ENCODE results near the gene GPR25. TPM values are rescaled to one million over a fixed set of nuclear protein-coding genes. Genes with fewer than 3 reads are reported as not detected.

Gene GPR25
- total and polyA plus RNA-seq, 10 of the 15 experiments (the other 5 are each of a cell fraction or from before 2014, with no cell fraction given), result not detected

GRCh38 chr1:200890818-200891773 lies 18.3 kb downstream of the GPR25 start (continued):
- TF ChIP-seq, protein P1, sequence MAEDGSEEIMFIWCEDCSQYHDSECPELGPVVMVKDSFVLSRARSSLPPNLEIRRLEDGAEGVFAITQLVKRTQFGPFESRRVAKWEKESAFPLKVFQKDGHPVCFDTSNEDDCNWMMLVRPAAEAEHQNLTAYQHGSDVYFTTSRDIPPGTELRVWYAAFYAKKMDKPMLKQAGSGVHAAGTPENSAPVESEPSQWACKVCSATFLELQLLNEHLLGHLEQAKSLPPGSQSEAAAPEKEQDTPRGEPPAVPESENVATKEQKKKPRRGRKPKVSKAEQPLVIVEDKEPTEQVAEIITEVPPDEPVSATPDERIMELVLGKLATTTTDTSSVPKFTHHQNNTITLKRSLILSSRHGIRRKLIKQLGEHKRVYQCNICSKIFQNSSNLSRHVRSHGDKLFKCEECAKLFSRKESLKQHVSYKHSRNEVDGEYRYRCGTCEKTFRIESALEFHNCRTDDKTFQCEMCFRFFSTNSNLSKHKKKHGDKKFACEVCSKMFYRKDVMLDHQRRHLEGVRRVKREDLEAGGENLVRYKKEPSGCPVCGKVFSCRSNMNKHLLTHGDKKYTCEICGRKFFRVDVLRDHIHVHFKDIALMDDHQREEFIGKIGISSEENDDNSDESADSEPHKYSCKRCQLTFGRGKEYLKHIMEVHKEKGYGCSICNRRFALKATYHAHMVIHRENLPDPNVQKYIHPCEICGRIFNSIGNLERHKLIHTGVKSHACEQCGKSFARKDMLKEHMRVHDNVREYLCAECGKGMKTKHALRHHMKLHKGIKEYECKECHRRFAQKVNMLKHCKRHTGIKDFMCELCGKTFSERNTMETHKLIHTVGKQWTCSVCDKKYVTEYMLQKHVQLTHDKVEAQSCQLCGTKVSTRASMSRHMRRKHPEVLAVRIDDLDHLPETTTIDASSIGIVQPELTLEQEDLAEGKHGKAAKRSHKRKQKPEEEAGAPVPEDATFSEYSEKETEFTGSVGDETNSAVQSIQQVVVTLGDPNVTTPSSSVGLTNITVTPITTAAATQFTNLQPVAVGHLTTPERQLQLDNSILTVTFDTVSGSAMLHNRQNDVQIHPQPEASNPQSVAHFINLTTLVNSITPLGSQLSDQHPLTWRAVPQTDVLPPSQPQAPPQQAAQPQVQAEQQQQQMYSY (CRISPR knock-in tag; IDR thresholded peaks at IDR 0.05), result no peak
- TF ChIP-seq, protein P2, sequence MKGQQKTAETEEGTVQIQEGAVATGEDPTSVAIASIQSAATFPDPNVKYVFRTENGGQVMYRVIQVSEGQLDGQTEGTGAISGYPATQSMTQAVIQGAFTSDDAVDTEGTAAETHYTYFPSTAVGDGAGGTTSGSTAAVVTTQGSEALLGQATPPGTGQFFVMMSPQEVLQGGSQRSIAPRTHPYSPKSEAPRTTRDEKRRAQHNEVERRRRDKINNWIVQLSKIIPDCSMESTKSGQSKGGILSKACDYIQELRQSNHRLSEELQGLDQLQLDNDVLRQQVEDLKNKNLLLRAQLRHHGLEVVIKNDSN (IDR thresholded peaks at IDR 0.05; ENCODE audit: borderline replicate concordance, extremely low read length, insufficient read depth, low read depth, low read length), result no peak
- TF ChIP-seq NFYB (IDR thresholded peaks at IDR 0.05; ENCODE audit: insufficient read depth, low read depth, low read length) (no peak), RUNX3 (IDR thresholded peaks at IDR 0.05; ENCODE audit: low read length) (no peak), EGR1 (IDR thresholded peaks at IDR 0.05; ENCODE audit: borderline replicate concordance in 1 of 2, low read depth in 2 of 2, low read length in 2 of 2) (peak in 1 of 2 experiments; percentile 15; a peak in 1 of 3 replicates), LARP7 (IDR thresholded peaks at IDR 0.05) (peak; percentile 53; the same call in 1 of the 2 replicates), POLR2AphosphoS5 (IDR thresholded peaks at IDR 0.05; ENCODE audit: low read length) (no peak), RAD51 (IDR thresholded peaks at IDR 0.05) (no peak), ATF3 (IDR thresholded peaks at IDR 0.05; ENCODE audit: borderline replicate concordance, extremely low read depth, low read depth, low read length) (no peak), KDM1A (IDR thresholded peaks at IDR 0.05; ENCODE audit: borderline replicate concordance) (no peak), BMI1 (IDR thresholded peaks at IDR 0.05; ENCODE audit: borderline replicate concordance) (no peak), ASH2L (IDR thresholded peaks at IDR 0.05; ENCODE audit: borderline replicate concordance, low read depth) (no peak), WRNIP1 (IDR thresholded peaks at IDR 0.05; ENCODE audit: borderline replicate concordance, low read depth, low read length) (no peak), TARDBP (IDR thresholded peaks at IDR 0.05; ENCODE audit: borderline replicate concordance) (0 out of 2 replicates have a peak, but pooled peaks have one; percentile 40), KAT2A (conservative IDR thresholded peaks at IDR 0.05; ENCODE audit: control insufficient read depth, low read depth, low read length) (no peak), TBL1XR1 (IDR thresholded peaks at IDR 0.05; ENCODE audit: low read depth, low read length) (no peak), NRF1 (conservative IDR thresholded peaks at IDR 0.05; ENCODE audit: low read depth, low read length) (no peak), PAX8 (IDR thresholded peaks at IDR 0.05) (no peak), NFYA (IDR thresholded peaks at IDR 0.05; ENCODE audit: borderline replicate concordance, low read depth, low read length) (no peak), NFXL1 (IDR thresholded peaks at IDR 0.05; ENCODE audit: borderline replicate concordance) (no peak), MXI1 (IDR thresholded peaks at IDR 0.05; ENCODE audit: low read depth, low read length) (peak; percentile 11; the same call in 1 of the 2 replicates), YBX1 (IDR thresholded peaks at IDR 0.05) (no peak)
- TF ChIP-seq, protein P3, sequence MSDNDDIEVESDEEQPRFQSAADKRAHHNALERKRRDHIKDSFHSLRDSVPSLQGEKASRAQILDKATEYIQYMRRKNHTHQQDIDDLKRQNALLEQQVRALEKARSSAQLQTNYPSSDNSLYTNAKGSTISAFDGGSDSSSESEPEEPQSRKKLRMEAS (IDR thresholded peaks at IDR 0.05; ENCODE audit: low read depth, low read length), result no peak
- TF ChIP-seq, protein P4, sequence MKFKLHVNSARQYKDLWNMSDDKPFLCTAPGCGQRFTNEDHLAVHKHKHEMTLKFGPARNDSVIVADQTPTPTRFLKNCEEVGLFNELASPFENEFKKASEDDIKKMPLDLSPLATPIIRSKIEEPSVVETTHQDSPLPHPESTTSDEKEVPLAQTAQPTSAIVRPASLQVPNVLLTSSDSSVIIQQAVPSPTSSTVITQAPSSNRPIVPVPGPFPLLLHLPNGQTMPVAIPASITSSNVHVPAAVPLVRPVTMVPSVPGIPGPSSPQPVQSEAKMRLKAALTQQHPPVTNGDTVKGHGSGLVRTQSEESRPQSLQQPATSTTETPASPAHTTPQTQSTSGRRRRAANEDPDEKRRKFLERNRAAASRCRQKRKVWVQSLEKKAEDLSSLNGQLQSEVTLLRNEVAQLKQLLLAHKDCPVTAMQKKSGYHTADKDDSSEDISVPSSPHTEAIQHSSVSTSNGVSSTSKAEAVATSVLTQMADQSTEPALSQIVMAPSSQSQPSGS (IDR thresholded peaks at IDR 0.05; ENCODE audit: low read length), result no peak
